Stimulated activated naive B cell treated with anti-CD40 and anti-IgM and Interleukin-4, amounts not matched to agents 10 μg/mL and 1 μg/mL and 100 μg/mL, for 72 hours (primary cell): ENCODE measurements around the gene CEP68.

Experiments used
- ATAC-seq, 2 donors: fragments of 150-1000 bp; cut with Tn5 transposase; replicated peaks; 2 replicates each; pipeline ENCODE4 v1.10.0; 2021; ENCODE audit warnings: moderate library complexity in 1 of 2
- DNase-seq: peaks from one replicate; pipeline ENCODE4 v3.0.0; 2021
- H3K27ac Mint-ChIP-seq: one replicate; pipeline ENCODE4 v1.8.0; 2022; ENCODE audit warnings: mild to moderate bottlenecking, mixed read lengths
- H3K27me3 Mint-ChIP-seq, 2 donors: one replicate each; pipeline ENCODE4 v1.8.0; 2022; ENCODE audit warnings: mixed read lengths in 2 of 2
- H3K36me3 Mint-ChIP-seq, 2 donors: one replicate each; pipeline ENCODE4 v1.8.0; 2022; ENCODE audit warnings: mixed read lengths in 2 of 2, mild to moderate bottlenecking in 1 of 2
- H3K4me1 Mint-ChIP-seq, 2 donors: one replicate each; pipeline ENCODE4 v1.8.0; 2022; ENCODE audit warnings: mixed read lengths in 2 of 2, mild to moderate bottlenecking in 1 of 2
- H3K4me3 Mint-ChIP-seq, 2 donors: one replicate each; pipeline ENCODE4 v1.8.0; 2022; ENCODE audit warnings: mild to moderate bottlenecking in 2 of 2, mixed read lengths in 2 of 2, moderate library complexity in 1 of 2
- H3K9me3 Mint-ChIP-seq, 2 donors: one replicate each; pipeline ENCODE4 v1.8.0; 2022; ENCODE audit warnings: mixed read lengths in 2 of 2, mild to moderate bottlenecking in 1 of 2

The CEP68 gene

DNA sequence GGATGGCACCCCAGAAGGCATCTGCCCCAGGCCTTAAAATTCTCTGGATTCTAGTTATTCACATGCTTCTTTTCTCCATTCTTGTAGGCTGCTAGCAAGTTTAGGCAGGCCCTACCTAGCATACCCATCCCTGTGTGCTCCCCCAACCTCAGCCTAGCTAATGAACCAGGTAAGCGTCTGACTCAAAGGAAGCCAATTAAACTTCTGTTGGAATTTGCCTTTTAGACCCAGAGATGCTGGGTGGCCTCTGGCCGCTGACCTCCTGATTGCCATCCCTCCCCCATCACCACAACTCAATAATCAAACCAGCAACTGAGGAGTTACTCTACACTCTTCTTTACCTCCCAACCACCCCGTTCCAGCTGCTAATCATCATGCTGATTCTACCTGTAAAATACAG is 19.0 kb upstream of the CEP68 start:
- H3K4me3 Mint-ChIP-seq: no peak overlapping the region
- H3K27ac Mint-ChIP-seq: no peak overlapping the region
- ATAC-seq: no peak
- no peak for DNase-seq
- peaks cover 49 to 54% of the 10 kb centered on the region in 2 donors for H3K36me3 Mint-ChIP-seq
- no peaks in the 10 kb centered on the region for H3K27me3 Mint-ChIP-seq
- H3K4me1 Mint-ChIP-seq: peaks cover 29 to 55% of the 10 kb centered on the region in 2 donors
- no peaks in the 10 kb centered on the region for H3K9me3 Mint-ChIP-seq

DNA sequence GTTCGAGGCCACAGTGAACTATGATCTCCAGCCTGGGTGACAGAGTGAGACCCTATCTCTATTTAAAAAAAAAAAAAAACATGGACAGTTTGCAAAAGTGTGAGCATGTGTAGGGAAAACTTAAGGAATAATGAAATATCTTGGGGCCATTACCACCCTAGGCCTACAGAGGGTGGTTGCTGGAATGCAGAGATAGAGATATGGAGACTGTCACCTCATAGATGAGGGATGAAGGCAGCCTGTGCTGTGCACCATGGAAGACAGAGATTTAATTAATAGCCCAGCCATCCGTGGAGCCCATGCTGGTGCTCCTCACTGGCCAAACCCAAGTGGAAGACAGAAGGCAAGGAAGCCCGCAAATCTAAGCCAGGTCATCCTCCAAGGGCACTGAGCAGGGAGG is 16.6 kb upstream of the CEP68 start:
- H3K4me3 Mint-ChIP-seq: no peak overlapping the region
- no peak for ATAC-seq

DNA sequence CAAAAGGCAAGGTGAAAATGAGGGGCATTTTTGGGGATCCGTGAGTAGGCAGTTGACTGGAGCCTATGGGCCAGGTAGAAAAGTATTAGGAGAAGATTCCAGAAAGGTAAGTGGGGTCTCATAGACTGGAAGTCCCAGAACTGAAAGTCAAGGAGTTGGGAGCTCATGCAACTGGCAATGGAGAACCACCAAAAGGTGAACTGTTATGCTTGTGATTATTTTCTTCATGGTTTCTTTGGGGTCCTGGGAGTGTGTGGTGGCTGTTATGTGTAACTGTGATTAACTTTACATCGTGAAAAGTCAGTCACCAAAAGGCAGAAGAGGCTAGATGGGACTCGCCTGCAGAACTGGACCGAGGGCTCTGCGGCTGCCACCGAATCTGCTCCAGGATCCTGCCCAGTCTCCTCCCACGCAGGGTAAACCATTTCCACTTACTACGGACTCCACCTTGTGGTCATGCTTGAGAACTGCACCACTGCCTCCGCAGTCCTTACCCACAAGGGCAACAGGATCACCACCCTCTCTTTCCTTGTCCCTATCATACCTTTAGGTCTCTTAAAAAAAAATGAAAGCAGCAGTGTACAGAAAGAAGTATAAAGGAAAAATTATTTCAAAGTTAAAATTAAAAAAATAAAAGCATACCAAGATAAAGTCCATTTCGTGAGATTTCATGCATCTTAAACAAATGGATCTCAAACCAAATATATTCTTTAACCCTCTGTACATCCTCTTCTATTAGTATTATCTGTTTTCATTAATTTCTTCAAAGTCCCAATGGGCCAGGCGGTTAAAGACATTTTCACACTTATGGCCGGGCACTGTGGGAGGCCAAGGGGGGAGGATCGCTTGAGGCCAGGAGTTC is 15.6 kb upstream of the CEP68 start:
- H3K9me3 Mint-ChIP-seq: peaks cover 12 to 16% of the 10 kb centered on the region in 2 donors
- peaks cover 33 to 52% of the 10 kb centered on the region in 2 donors for H3K4me1 Mint-ChIP-seq
- peak; percentile 67 for DNase-seq
- H3K36me3 Mint-ChIP-seq: peaks cover 67 to 73% of the 10 kb centered on the region in 2 donors
- H3K4me3 Mint-ChIP-seq: peak overlapping the region; percentile 27 to 49
- H3K27me3 Mint-ChIP-seq: no peaks in the 10 kb centered on the region
- peak overlapping the region; percentile 65 for H3K27ac Mint-ChIP-seq
- peak; percentile 87 to 88 for ATAC-seq

More for the DNA sequence above, 16.6 kb upstream of the CEP68 start:
- DNase-seq: no peak
- no peaks in the 10 kb centered on the region for H3K27me3 Mint-ChIP-seq
- peak overlapping the region; percentile 6 for H3K27ac Mint-ChIP-seq
- peaks cover 60 to 66% of the 10 kb centered on the region in 2 donors for H3K36me3 Mint-ChIP-seq
- H3K9me3 Mint-ChIP-seq: peaks cover 8 to 11% of the 10 kb centered on the region in 2 donors
- H3K4me1 Mint-ChIP-seq: peaks cover 29 to 49% of the 10 kb centered on the region in 2 donors

DNA sequence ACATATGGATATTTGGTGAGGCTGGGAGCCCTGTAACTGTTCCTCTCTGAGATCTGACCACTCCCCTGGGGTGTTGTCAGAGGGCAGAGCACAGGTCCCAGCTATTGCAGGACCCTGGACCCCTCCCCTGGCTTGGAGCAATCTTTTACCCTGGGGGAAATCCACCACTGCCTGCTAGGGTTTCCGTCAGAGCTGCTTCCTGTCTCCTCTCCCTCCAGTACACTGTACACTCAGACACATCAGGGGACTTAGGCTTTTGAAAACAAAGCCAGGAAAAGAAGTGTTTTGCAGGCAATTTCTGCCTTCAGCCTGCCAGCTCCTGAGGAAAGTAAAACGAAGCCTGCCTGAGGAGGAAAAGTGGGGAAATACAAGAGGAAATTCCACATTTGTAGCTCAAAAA is 13.2 kb upstream of the CEP68 start:
- Mint-ChIP-seq H3K4me1 (peaks cover 27 to 58% of the 10 kb centered on the region in 2 donors), H3K4me3 (no peak overlapping the region), H3K9me3 (peaks cover 12 to 16% of the 10 kb centered on the region in 2 donors), H3K27me3 (no peaks in the 10 kb centered on the region), H3K27ac (peak overlapping the region; percentile 37), H3K36me3 (peaks cover 74 to 79% of the 10 kb centered on the region in 2 donors)
- no peak for DNase-seq
- no peak for ATAC-seq

DNA sequence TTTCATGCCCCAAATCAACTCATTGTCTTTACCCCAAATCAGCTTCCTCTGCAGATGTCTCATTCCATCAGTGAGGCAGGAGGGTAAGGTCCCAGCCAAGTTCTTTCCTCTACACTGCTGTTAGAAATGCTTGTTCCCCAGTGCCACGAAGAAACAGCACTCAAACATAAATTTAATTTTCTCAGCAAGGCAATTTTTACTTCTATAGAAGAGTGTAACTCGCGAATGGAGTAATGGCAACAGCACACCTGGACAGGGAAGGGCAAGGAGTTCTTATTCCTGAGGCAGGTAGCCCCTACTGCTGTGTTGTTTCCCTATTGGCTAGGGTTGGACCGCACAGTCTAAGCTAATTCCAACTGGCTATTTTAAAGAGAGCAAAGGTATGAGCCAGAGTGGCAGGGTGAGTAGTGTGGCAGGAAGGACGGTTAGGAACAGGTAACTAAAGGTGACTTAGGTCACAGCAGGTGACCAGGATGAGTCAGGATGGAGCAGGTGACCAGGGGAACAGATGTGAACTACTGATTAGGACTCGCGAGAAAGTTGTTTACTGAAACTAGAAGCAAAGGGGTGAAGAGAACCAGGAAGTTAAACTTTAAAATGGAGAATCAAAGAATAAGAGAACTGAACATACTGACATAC is 12.0 kb upstream of the CEP68 start:
- Mint-ChIP-seq H3K36me3 (peaks cover 77 to 82% of the 10 kb centered on the region in 2 donors), H3K4me3 (no peak overlapping the region), H3K9me3 (peaks cover 15 to 21% of the 10 kb centered on the region in 2 donors), H3K27me3 (no peaks in the 10 kb centered on the region), H3K4me1 (peaks cover 27 to 56% of the 10 kb centered on the region in 2 donors), H3K27ac (no peak overlapping the region)
- ATAC-seq (no peak), DNase-seq (no peak)

DNA sequence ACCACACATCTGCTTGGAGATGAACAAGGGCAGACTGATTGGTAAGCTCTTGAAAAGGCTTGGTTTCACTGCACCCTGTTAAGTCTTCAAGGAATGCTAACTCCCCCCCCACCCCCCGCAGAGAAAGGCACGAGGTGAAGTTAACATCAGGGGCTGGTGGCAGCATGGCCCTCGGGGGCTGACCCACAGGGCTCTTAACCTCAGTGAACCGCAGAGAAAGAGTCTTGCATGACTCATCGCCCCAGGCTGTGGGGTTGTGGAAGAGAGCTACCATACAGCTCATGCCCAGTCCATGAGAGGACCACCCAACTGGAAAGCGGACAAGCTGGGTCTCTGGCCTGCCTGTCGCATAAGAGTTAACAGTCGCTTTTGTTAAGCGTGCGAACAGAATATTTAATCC is 10.6 kb upstream of the CEP68 start:
- no peak for ATAC-seq
- no peak for DNase-seq
- H3K9me3 Mint-ChIP-seq: peaks cover 15 to 21% of the 10 kb centered on the region in 2 donors
- H3K27ac Mint-ChIP-seq: no peak overlapping the region
- H3K36me3 Mint-ChIP-seq: peaks cover 66 to 68% of the 10 kb centered on the region in 2 donors
- no peak overlapping the region for H3K4me3 Mint-ChIP-seq
- peaks cover 17 to 45% of the 10 kb centered on the region in 2 donors for H3K4me1 Mint-ChIP-seq
- H3K27me3 Mint-ChIP-seq: no peaks in the 10 kb centered on the region

DNA sequence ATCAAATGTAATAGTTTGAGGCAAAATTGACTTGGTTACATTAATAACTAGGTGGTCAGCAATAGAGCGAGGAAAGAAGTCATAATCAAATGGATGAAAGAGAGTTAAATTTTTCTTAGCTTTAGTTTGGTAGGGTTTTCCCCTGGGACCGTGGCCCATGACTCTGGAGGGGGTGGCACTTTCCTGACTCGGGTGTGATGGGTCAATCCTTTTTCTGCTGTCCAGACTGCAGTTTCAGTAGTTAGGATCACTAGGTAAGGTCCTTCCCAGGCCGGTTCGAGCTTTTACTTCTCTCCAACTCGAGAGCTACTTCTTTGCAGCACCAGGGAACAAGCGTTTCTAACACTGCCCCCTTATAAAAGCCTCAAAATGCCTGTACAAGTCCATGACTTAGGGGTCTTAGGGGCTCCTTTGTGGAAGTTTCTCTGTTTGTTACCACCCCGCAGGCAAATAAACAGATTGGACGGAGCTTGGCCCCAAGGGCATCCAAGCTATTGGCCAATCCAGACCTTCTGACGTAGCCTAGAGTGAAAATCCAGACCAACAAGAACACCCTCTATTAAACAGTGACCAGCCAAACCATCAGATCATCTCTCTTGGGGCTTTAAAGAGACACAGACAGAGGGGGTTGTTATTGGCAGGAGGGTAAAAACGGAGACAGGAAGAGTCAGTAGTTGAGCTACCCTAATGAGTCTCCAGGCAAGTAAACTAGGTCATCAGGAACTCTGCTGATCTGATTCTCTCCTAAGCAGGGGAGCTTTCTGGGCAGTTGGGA is 9.4 kb upstream of the CEP68 start:
- H3K36me3 Mint-ChIP-seq: peaks cover 65 to 74% of the 10 kb centered on the region in 2 donors
- no peak overlapping the region for H3K4me3 Mint-ChIP-seq
- H3K4me1 Mint-ChIP-seq: peaks cover 20 to 44% of the 10 kb centered on the region in 2 donors
- ATAC-seq: no peak
- peaks cover 18 to 21% of the 10 kb centered on the region in 2 donors for H3K9me3 Mint-ChIP-seq
- DNase-seq: no peak
- H3K27ac Mint-ChIP-seq: no peak overlapping the region
- no peaks in the 10 kb centered on the region for H3K27me3 Mint-ChIP-seq

DNA sequence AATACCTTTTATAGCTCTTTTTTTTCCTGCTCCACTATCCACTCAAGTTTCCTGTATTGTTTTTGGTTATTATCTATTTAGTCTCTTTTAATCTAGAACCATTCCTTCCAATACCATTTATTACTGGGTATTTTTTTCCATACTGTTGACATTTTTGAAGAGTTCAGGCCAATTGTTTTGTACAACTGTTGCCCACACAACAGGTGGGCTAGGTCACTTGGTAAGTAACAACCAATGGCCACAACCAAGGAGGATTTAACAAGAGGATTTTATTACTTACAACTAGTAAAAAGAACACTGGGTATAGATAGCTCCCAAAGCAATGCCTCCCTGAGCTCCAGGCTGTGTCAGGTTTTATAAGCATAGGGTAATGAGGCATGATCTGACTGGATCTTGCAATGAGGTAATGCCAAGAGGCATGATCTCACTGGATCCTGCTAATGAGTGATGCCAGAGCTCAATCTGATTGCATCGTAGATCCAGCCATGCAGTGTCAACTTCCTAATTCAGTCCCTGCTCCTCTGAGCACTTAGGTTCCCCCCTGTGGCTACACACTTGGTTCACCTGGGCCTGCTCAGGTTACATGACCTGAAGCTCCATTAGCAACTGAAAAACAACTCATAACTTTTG is 7.1 kb upstream of the CEP68 start:
- Mint-ChIP-seq H3K27me3 (no peaks in the 10 kb centered on the region), H3K4me3 (no peak overlapping the region), H3K4me1 (peaks cover 31 to 61% of the 10 kb centered on the region in 2 donors), H3K27ac (no peak overlapping the region), H3K36me3 (peaks cover 60 to 75% of the 10 kb centered on the region in 2 donors), H3K9me3 (peaks cover 15% of the 10 kb centered on the region in 2 donors)
- ATAC-seq: no peak
- no peak for DNase-seq

DNA sequence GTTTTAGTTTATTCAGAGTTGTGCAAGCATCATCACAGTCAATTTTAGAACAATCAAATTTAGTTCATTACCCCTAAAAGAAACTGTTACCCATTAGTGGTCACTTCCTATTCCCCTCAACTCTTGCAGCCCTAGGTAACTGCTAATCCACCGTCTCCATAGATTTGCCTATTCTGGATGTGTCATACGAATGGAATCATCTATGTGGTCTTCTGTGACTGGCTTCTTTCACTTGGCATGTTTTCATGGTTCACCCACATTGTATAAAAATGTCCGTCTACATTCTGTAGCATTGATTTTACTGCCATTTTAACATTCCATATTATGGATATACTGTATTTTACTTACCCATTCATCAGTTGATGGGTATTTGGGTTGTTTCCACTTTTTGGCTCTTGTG is 5.3 kb upstream of the CEP68 start:
- Mint-ChIP-seq H3K27ac (no peak overlapping the region), H3K4me3 (no peak overlapping the region), H3K27me3 (no peaks in the 10 kb centered on the region), H3K36me3 (peaks cover 49 to 61% of the 10 kb centered on the region in 2 donors), H3K4me1 (peaks cover 37 to 70% of the 10 kb centered on the region in 2 donors), H3K9me3 (peaks cover 5 to 7% of the 10 kb centered on the region in 2 donors)
- no peak for DNase-seq
- ATAC-seq: no peak

DNA sequence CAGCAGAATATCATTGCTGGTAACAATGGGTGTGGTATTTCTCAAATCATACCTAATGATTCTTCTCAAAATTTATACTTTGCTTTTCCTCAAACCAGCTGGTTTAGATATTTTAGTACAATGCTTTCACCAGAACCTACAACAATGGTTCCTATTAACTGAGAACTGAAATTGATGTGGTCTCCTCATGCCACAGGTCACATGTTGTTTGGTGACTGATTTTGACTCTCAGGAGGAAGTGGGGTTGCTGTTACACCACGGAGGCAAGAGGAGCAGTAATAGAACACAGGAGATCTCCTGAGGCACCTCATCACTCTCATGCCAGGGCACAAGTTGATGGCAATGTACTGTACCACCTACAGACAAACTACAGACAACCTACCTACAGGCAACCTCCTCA is 3.0 kb upstream of the CEP68 start:
- H3K4me3 Mint-ChIP-seq: peak overlapping the region; percentile 99
- peak; percentile 70 to 73 for ATAC-seq
- DNase-seq: peak; percentile 71
- no peaks in the 10 kb centered on the region for H3K27me3 Mint-ChIP-seq
- peak overlapping the region; percentile 97 for H3K27ac Mint-ChIP-seq
- H3K4me1 Mint-ChIP-seq: peaks cover 46 to 65% of the 10 kb centered on the region in 2 donors
- peaks cover 34 to 40% of the 10 kb centered on the region in 2 donors for H3K36me3 Mint-ChIP-seq
- H3K9me3 Mint-ChIP-seq: peaks cover 5 to 7% of the 10 kb centered on the region in 2 donors

DNA sequence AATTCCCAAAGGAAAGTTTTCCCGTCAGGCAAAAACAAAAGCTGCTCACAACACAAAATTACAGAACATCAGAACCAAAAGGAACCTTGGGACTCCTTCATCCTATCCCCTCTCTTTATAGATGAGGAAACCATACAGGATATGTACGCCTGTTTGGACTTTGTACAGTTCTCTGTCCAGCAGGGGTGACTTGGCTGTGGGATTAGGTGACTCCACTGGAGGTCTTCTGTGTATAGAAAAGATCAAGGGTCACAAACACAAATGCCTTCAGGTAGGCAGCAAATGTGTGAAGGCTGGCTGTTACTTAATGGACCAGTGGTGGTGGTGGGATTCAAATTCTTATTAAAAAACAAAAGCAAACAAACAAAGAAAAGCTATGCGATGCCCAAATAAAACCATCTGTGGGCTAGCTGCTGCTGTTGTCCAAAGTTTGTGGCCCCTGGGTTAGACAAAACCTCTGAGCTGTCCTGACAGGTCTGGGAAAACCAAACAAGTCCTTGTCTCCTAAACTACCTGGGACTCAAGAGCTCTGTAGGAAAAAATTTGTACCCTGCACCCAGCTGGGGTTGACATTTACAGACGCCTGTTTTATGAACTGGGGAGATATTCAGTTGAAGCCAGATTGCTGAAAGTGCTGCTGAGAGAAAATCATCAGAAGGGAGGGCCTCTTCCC is 1.3 kb upstream of the CEP68 start:
- ATAC-seq: no peak
- Mint-ChIP-seq H3K4me1 (peaks cover 49 to 78% of the 10 kb centered on the region in 2 donors), H3K9me3 (peaks cover 0 to 4% of the 10 kb centered on the region in 2 donors), H3K27ac (peak overlapping the region; percentile 97), H3K4me3 (peak overlapping the region; percentile 99), H3K36me3 (peaks cover 24 to 30% of the 10 kb centered on the region in 2 donors), H3K27me3 (no peaks in the 10 kb centered on the region)
- DNase-seq: no peak

DNA sequence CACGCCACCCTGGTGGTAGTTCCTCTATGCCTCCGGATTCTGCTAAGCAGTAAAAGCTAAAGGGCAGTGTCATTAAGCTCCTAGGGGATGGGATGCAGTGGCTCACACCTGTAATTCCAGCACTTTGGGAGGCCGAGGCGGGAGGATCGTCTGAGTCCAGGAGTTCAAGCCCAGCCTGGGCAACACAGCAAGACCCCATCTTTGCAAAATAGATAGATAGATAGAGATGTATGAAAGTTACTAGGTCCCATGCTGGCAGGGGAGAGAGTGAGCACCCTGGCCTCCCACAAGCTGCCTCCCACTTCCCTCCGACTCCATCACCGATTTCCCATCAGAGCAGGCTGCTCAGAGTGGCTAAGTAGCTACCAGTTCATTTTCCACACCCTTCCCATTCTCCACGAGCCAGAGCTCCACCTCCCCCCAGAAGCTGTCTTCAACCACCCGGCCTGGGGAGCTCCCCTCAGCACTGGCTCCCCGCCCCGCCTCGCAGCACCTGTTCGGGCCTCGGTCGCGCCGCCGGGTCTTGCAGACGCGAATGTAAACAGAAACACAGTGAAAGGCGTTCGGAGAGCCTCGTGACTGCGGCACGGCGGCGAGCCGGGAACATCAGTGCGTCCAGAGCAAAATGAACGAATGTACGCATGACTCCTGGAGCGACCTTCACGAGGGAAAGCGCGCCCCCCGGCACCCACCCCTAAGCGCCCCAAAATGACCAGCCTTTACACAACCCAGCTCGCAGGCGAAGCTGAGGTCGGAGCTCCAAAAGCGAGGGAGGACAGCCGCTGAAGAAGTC is 598 bp upstream of the CEP68 start:
- ATAC-seq (peak; percentile 39 to 45), DNase-seq (no peak)
- no peaks in the 10 kb centered on the region for H3K27me3 Mint-ChIP-seq
- H3K36me3 Mint-ChIP-seq: peaks cover 24 to 30% of the 10 kb centered on the region in 2 donors
- H3K4me3 Mint-ChIP-seq: peak overlapping the region; percentile 99
- H3K9me3 Mint-ChIP-seq: peaks cover 0 to 4% of the 10 kb centered on the region in 2 donors
- H3K4me1 Mint-ChIP-seq: peaks cover 49 to 77% of the 10 kb centered on the region in 2 donors
- peak overlapping the region; percentile 97 for H3K27ac Mint-ChIP-seq

DNA sequence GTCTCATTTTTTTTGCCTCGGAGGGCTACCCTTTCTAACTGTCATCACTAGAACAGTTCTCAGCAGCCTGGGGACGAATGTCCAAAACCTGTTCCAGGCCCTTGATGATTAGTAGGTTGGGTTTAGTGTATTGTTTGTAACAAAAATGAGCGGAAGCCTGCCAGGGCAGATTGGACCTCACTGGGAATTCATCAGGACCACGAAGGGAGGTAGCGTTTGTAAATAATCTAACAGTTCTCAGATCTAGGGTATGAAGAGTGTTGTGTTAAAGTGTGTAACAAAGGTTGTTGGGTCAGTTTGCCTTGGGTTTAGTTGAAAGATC is 799 bp downstream of the CEP68 start:
- H3K4me1 Mint-ChIP-seq: peaks cover 47 to 70% of the 10 kb centered on the region in 2 donors

More for the DNA sequence above, 799 bp downstream of the CEP68 start:
- Mint-ChIP-seq H3K27ac (peak overlapping the region; percentile 28), H3K36me3 (peaks cover 16 to 17% of the 10 kb centered on the region in 2 donors), H3K9me3 (no peaks in the 10 kb centered on the region), H3K4me3 (peak overlapping the region; percentile 86 to 99), H3K27me3 (no peaks in the 10 kb centered on the region)
- ATAC-seq: no peak
- no peak for DNase-seq
